Measurements from ENCODE around the gene SELE.
"Not testable (repeated sequence)": the region's sequence is repeated elsewhere in the genome, so short reads cannot be mapped to it uniquely, and the experiment has no call there.

DNA sequence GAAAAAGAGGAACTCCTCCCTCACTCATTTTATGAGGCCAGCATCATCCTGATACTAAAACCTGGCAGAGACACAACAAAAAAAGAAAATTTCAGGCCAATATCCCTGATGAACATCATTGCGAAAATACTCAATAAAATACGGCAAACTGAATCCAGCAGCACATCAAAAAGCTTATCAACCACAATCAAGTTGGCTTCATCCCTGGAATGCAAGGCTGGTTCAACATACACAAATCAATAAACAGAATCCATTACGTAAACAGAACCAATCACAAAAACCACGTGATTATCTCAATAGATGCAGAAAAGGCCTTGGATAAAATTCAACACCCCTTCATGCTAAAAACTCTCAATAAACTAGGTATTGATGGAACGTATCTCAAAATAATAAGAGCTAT lies 20.8 kb downstream of the SELE start:
- TF ChIP-seq RNF2 (IDR thresholded peaks at IDR 0.05; ENCODE audit: borderline replicate concordance, low read depth); SREBF2 (IDR thresholded peaks at IDR 0.05); RAD21 (conservative IDR thresholded peaks at IDR 0.05 in 1 of 2, IDR thresholded peaks at IDR 0.05 in 1 of 2): not testable (repeated sequence)

All from A549 (cell line).